Naive thymus-derived CD8-positive, alpha-beta T cell (primary cell): ENCODE results near the gene MRNIP. TPM values are rescaled to one million over a fixed set of nuclear protein-coding genes. Genes with fewer than 3 reads are reported as not detected.
A peak's percentile ranks its signal among the peaks of the same experiment; 100 is the strongest.

Experiments used
- ATAC-seq, 2 donors: fragments of 150-1000 bp; cut with Tn5 transposase in 1 of 2; sonication (Bioruptor Pico), chemical (Tn5 transposase) in 1 of 2; 1 replicate in 1 of 2; 2 replicates in 1 of 2; pipeline ENCODE4 v1.10.0; 2021; ENCODE audit warnings: mild to moderate bottlenecking in 2 of 2, moderate library complexity in 2 of 2
- POLR2A ChIA-PET: fragments of 350-600 bp; sonication (Branson Sonifier 250); formaldehyde crosslinking; loops from one replicate; lab custom pipeline; 2021; ENCODE audit warnings: antibody characterized with exemption; lab: Charles Lee
- DNase-seq, 10 donors: peaks; one replicate each; pipeline versions ENCODE4 v3.0.0 to v3.0.0-alpha.2; 2020 to 2022
- H3K27ac Mint-ChIP-seq, 10 donors: one replicate each; pipeline ENCODE4 v1.8.0; 2020 to 2022; ENCODE audit warnings: mild to moderate bottlenecking in 10 of 10, mixed read lengths in 10 of 10, moderate library complexity in 4 of 10, inconsistent platforms in 1 of 10
- H3K27me3 Mint-ChIP-seq, 5 donors: one replicate each; pipeline ENCODE4 v1.8.0; 2021 to 2022; ENCODE audit warnings: mixed read lengths in 5 of 5
- H3K36me3 Mint-ChIP-seq, 3 donors: one replicate each; pipeline ENCODE4 v1.8.0; 2020 to 2022; ENCODE audit warnings: mixed read lengths in 3 of 3, mild to moderate bottlenecking in 2 of 3, inconsistent platforms in 1 of 3
- H3K4me1 Mint-ChIP-seq, 4 donors: one replicate each; pipeline ENCODE4 v1.8.0; 2021 to 2022; ENCODE audit warnings: mixed read lengths in 4 of 4
- H3K4me3 Mint-ChIP-seq, 10 donors: one replicate each; pipeline ENCODE4 v1.8.0; 2020 to 2022; ENCODE audit warnings: mild to moderate bottlenecking in 10 of 10, mixed read lengths in 10 of 10, moderate library complexity in 6 of 10, inconsistent platforms in 1 of 10
- H3K9me3 Mint-ChIP-seq, 9 donors: one replicate each; pipeline ENCODE4 v1.8.0; 2020 to 2022; ENCODE audit warnings: mixed read lengths in 9 of 9, mild to moderate bottlenecking in 3 of 9, inconsistent platforms in 1 of 9, moderate library complexity in 1 of 9
- polyA plus RNA-seq, 3 donors: library from polyadenylated mRNA; unstranded; fragments of 300-500 nt; fragmentation: Illumina TruSeq; gene quantifications; one replicate each; pipeline ENCODE4 v1.2.3, GENCODE V29; 2021
- total RNA-seq, 8 experiments: library from RNA in 2 of 8; stranded (reverse) in 2 of 8; gene quantifications; one replicate each; pipeline ENCODE4 v1.2.3 and lab custom pipeline; 2021 to 2026

The MRNIP gene
- total and polyA plus RNA-seq, 5 experiments from 2014 or later = 13.6 to 122 (median 18.5) TPM

GRCh38 chr5:179900711-179901110 lies 42.1 kb upstream of the MRNIP start:
- H3K4me3 Mint-ChIP-seq = no peak overlapping the region
- H3K36me3 Mint-ChIP-seq = peaks cover 3 to 57% (median 9%) of the 10 kb centered on the region in 3 donors
- no peaks in the 10 kb centered on the region for H3K9me3 Mint-ChIP-seq
- POLR2A ChIA-PET = no interaction called here
- DNase-seq (no peak), ATAC-seq (no peak)
- no peaks in the 10 kb centered on the region for H3K27me3 Mint-ChIP-seq
- H3K4me1 Mint-ChIP-seq = peaks cover 6 to 11% (median 9%) of the 10 kb centered on the region in 4 donors
- no peak overlapping the region for H3K27ac Mint-ChIP-seq

- Mint-ChIP-seq H3K27me3 (no peaks in the 10 kb centered on the region), H3K4me1 (peaks cover 4 to 10% (median 6%) of the 10 kb centered on the region in 4 donors), H3K9me3 (no peaks in the 10 kb centered on the region), H3K36me3 (peaks cover 3 to 60% (median 9%) of the 10 kb centered on the region in 3 donors), H3K4me3 (no peak overlapping the region), H3K27ac (no peak overlapping the region)
- no peak for DNase-seq
- ATAC-seq = no peak
- POLR2A ChIA-PET = no interaction called here
Measured at GRCh38 chr5:179900206-179900605, 41.6 kb upstream of the MRNIP start.

- ATAC-seq (no peak), DNase-seq (no peak)
- no peaks in the 10 kb centered on the region for H3K4me1 Mint-ChIP-seq
- H3K27ac Mint-ChIP-seq = no peak overlapping the region
- H3K36me3 Mint-ChIP-seq = peaks cover 3 to 63% (median 14%) of the 10 kb centered on the region in 3 donors
- H3K4me3 Mint-ChIP-seq = no peak overlapping the region
- no peaks in the 10 kb centered on the region for H3K27me3 Mint-ChIP-seq
- POLR2A ChIA-PET = no interaction called here
- no peaks in the 10 kb centered on the region for H3K9me3 Mint-ChIP-seq
Measured at GRCh38 chr5:179895861-179896260, 37.2 kb upstream of the MRNIP start.

- no peak overlapping the region for H3K27ac Mint-ChIP-seq
- POLR2A ChIA-PET = no interaction called here
- DNase-seq (no peak), ATAC-seq (no peak)
- no peak overlapping the region for H3K4me3 Mint-ChIP-seq
- H3K36me3 Mint-ChIP-seq = peaks cover 3 to 58% (median 18%) of the 10 kb centered on the region in 3 donors
- no peaks in the 10 kb centered on the region for H3K27me3 Mint-ChIP-seq
- peaks cover 0 to 1% (median 0%) of the 10 kb centered on the region in 4 donors for H3K4me1 Mint-ChIP-seq
- no peaks in the 10 kb centered on the region for H3K9me3 Mint-ChIP-seq
Measured at GRCh38 chr5:179893958-179894895, 35.6 kb upstream of the MRNIP start.

GRCh38 chr5:179893076-179893957 lies 34.7 kb upstream of the MRNIP start:
- Mint-ChIP-seq H3K4me3 (no peak overlapping the region), H3K27me3 (no peaks in the 10 kb centered on the region), H3K9me3 (no peaks in the 10 kb centered on the region), H3K27ac (peak overlapping the region in 2 of 10 donors; percentile 24), H3K36me3 (peaks cover 3 to 60% (median 17%) of the 10 kb centered on the region in 3 donors), H3K4me1 (peaks cover 0 to 1% (median 0%) of the 10 kb centered on the region in 4 donors)
- POLR2A ChIA-PET = no interaction called here
- no peak for DNase-seq
- no peak for ATAC-seq

DNA sequence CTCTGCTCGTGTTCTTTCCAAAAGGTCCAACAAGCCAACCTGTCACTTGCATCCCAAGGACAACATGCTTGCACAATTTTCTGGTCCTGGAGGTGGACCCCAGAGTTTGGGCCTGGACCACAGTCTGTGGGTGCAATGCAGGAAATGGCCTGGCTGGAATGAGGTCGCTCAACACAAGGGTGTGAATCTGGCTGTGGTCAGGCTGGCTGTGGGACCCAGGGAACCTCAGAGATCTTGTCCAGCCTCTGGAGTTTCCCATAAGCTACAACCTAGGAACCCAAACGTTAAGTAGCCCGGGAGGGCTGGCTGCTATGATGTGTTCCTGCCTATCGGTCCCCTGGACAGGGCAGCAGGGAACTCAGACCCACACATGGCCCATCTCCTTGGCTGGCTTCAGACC lies 33.6 kb upstream of the MRNIP start:
- POLR2A ChIA-PET = no interaction called here
- Mint-ChIP-seq H3K4me3 (no peak overlapping the region), H3K36me3 (peaks cover 4 to 62% (median 17%) of the 10 kb centered on the region in 3 donors), H3K9me3 (no peaks in the 10 kb centered on the region), H3K4me1 (peaks cover 0 to 2% (median 0%) of the 10 kb centered on the region in 4 donors), H3K27ac (peak overlapping the region in 1 of 10 donors; percentile 17), H3K27me3 (no peaks in the 10 kb centered on the region)
- ATAC-seq (no peak), DNase-seq (no peak)

DNA sequence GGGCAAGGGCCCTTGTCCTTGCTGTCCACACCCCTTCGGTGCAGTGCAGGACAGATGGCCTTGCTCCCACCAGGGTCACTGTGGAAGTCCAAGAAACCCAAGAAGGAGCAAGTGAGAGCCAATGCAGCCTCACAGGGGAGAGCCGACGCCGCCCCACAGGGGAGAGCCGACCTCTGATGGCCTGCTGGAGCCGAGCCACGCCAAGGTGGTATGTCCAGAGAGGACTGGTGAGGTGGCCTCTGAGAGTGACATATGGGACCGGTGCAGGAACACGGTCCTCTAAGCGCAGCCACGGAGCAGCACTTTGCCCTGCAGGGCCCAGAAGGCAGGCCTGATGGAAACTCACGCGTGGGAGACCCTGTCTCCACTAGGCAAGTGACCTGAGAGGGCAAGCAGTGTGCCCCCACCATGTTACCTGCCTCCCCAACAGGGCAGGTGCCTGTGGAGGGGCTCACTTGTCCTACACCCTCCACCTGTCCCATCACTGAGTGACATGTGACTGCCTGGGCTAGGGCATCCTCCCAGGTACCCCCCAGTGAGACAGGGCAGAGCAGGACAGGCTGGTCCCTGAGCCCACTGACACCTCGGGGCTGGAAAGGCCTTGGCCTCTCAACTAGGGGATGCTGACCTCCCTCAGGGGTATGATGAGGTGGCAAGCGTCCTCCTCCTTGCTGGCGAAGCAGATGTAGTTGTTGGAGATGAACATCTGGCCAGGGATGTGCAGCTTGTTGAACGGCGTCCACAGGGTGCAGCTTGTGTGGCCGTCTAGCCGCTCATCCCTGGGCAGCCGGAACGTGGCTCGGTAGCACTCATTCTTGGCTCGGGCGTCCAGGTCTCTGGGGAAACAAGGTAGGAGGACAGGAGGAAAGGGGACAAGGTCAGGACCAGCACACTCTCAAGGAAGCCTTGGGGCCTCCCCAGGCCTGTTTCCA lies 32.4 kb upstream of the MRNIP start:
- POLR2A ChIA-PET = no interaction called here
- Mint-ChIP-seq H3K4me3 (no peak overlapping the region), H3K36me3 (peaks cover 9 to 69% (median 19%) of the 10 kb centered on the region in 3 donors), H3K27me3 (no peaks in the 10 kb centered on the region), H3K9me3 (no peaks in the 10 kb centered on the region), H3K27ac (no peak overlapping the region), H3K4me1 (peaks cover 0 to 6% (median 0%) of the 10 kb centered on the region in 4 donors)
- DNase-seq (no peak), ATAC-seq (no peak)

DNA sequence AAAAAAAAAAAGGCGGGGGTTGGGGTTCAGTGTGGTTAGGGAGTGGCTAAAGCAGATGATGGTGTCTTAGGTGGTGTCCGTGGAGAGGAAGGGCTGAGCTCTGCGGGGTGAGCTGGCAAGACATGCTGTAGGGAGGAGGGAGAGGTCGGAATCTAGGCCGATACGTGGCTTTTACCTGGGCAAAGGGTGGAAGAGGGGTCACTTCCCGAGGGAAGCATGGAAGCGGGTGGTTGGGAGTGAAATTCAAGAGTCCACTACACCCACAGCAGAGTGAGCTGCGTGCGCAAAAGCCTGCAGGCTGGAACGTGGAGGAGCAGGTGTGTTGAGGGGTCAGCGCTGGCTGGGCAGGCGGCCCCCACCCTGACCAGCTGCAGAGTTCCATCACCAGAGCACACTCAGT lies 31.3 kb upstream of the MRNIP start:
- no peak overlapping the region for H3K4me3 Mint-ChIP-seq
- H3K9me3 Mint-ChIP-seq = peaks cover 0 to 5% (median 0%) of the 10 kb centered on the region in 9 donors
- no peak overlapping the region for H3K27ac Mint-ChIP-seq
- peaks cover 0 to 6% (median 0%) of the 10 kb centered on the region in 4 donors for H3K4me1 Mint-ChIP-seq
- POLR2A ChIA-PET = no interaction called here
- DNase-seq (no peak), ATAC-seq (no peak)
- H3K36me3 Mint-ChIP-seq = peaks cover 14 to 69% (median 24%) of the 10 kb centered on the region in 3 donors
- no peaks in the 10 kb centered on the region for H3K27me3 Mint-ChIP-seq

DNA sequence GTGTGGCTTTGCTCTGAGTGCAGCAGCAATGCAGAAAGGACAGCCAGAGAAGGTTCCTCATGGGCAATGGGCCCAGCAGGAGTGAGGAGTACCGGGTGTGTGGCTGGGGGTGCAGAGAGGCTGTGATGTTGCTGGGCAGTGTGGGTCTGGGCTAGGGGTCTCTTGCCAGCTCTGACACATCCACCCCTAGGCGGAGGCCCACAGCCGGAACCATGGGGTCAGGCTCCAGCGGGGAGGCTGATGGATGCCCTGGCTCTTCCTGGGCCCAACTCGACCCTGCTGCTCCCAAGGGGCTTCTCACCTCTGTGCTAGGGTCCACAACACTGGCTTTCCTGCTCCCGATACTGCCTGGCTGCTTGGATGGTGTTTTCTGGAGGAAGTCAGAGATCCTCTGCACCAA lies 29.2 kb upstream of the MRNIP start:
- Mint-ChIP-seq H3K4me3 (no peak overlapping the region), H3K27ac (no peak overlapping the region), H3K9me3 (peaks cover 0 to 20% (median 7%) of the 10 kb centered on the region in 9 donors), H3K36me3 (peaks cover 30 to 75% (median 43%) of the 10 kb centered on the region in 3 donors), H3K27me3 (no peaks in the 10 kb centered on the region), H3K4me1 (peaks cover 0 to 7% (median 0%) of the 10 kb centered on the region in 4 donors)
- POLR2A ChIA-PET = no interaction called here
- ATAC-seq (no peak), DNase-seq (no peak)

DNA sequence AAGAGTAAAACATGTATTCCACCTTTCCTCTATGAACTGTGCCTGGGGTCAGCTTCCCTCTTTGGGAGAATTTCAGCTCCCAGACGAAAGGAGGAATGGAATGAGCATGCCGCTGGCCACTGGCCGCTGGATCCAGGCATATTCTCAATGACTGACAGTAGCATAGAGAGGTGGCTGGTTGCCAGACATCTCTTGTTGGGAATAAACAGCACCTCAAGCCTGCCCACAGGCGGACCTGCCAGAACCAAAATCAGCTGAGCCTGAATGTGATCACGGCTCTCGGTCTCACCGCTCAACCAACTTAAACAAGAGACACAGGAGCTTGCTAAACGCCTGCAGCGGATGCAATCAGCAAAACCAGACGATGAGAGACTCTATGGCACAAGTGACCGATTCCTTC lies 28.5 kb upstream of the MRNIP start:
- DNase-seq (no peak), ATAC-seq (no peak)
- Mint-ChIP-seq H3K36me3 (peaks cover 30 to 72% (median 43%) of the 10 kb centered on the region in 3 donors), H3K27me3 (no peaks in the 10 kb centered on the region), H3K4me3 (no peak overlapping the region), H3K4me1 (peaks cover 0 to 7% (median 0%) of the 10 kb centered on the region in 4 donors), H3K9me3 (peaks cover 0 to 22% (median 7%) of the 10 kb centered on the region in 9 donors), H3K27ac (no peak overlapping the region)
- POLR2A ChIA-PET = no interaction called here

DNA sequence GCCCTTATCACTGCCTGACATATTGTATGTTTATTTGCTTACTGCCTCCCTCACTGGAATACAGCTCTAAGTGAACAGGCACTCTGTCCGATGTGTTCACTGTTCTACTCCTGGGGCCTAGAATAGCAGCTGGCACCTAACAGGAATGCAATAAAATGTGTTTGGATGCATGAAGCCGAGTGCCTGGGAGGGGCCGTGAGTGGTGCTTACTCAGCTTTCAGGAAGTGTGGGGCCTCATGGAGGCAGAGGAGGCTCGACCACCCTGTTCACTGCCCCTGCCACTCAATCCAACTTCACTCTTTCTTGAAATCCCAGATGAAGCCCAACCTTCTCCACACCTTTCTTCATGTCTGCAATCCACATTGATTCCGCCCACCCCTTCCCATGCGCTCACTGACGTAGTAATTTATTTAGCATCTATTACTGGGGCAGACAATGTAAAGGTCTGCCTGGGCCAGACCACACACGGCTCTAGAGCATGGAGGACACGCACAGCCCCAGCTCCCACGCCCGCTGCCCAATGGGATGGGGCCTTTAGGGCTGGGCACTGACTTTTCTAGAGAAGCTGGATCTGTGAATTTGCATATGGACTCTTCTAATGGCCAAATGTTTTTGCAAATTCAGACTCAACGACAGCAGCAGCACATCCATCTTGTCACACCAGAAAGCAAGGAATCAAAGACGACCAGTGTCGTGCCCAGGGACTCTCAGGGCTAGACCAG lies 27.7 kb upstream of the MRNIP start:
- POLR2A ChIA-PET = interaction anchor here (0.6 kb wide), 1 partner anchor 191 kb away, joined by 3 read pairs; no protein-coding TSS in a partner anchor
- Mint-ChIP-seq H3K36me3 (peaks cover 30 to 70% (median 41%) of the 10 kb centered on the region in 3 donors), H3K4me1 (peaks cover 0 to 7% (median 0%) of the 10 kb centered on the region in 4 donors), H3K9me3 (peaks cover 0 to 24% (median 7%) of the 10 kb centered on the region in 9 donors), H3K27me3 (no peaks in the 10 kb centered on the region), H3K4me3 (no peak overlapping the region), H3K27ac (no peak overlapping the region)
- no peak for ATAC-seq
- no peak for DNase-seq
